Tibial nerve (tissue), 4 donors: ENCODE measurements around the gene FNBP1L.

Source experiments
- CTCF ChIP-seq, 5 experiments: fragments of 200-600 bp in 3 of 5; fragments of 450-650 bp in 2 of 5; sonication (generic) in 3 of 5; IDR thresholded peaks; one replicate each; pipeline ENCODE4 v1.5.1; 2016 to 2019; ENCODE audit warnings: antibody characterized with exemption in 5 of 5, mild to moderate bottlenecking in 3 of 5, moderate library complexity in 2 of 5
- EP300 ChIP-seq, 2 donors: sonication (generic); formaldehyde crosslinking; IDR thresholded peaks; one replicate each; pipeline ENCODE4 v1.6.1; 2017; ENCODE audit warnings: antibody characterized with exemption in 2 of 2, mild to moderate bottlenecking in 1 of 2

- no peak for TF ChIP-seq CTCF (IDR thresholded peaks at IDR 0.05)
- peak in 1 of 2 donors; percentile 4 for TF ChIP-seq EP300 (IDR thresholded peaks at IDR 0.05)
Observed at GRCh38 chr1:93448292-93448982, 519 bp downstream of the FNBP1L start.
